ENCODE results near the gene TMEM258. TPM values are rescaled to one million over a fixed set of nuclear protein-coding genes. Genes with fewer than 3 reads are reported as not detected.
A peak's percentile ranks its signal among the peaks of the same experiment; 100 is the strongest.

TMEM258 gene
- total RNA-seq, 1 donor from 2014 or later: 162 TPM

DNA sequence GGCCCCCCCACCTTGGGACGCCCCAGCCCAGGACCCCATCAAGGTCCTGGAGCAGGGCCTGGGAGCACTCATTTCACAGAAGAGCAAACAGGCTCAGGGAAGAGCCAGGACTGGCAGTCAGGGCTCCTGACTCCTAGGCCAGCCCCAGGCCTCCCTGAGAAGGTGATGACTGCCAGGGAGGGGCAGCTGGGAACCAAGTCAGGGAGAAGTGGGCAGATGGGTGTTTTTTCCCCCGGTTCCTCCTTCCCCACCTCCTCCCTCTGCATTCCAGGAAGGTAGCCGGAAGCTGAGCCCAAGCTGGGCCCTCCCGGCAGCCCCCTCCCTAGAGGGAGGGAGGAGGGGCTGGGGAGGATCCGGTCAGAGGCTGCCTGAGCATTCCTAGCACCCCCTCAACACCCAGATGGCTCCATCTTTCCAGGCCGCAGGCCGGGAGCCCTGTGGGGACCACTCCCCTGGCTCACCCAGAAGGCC, 20.4 kb downstream of the TMEM258 start:
- Mint-ChIP-seq H3K4me1 (peaks cover 8% of the 10 kb centered on the region), H3K27me3 (ENCODE audit: low read depth) (no peaks in the 10 kb centered on the region), H3K9me3 (no peaks in the 10 kb centered on the region), H3K27ac (ENCODE audit: unreplicated experiment) (no peak overlapping the region), H3K4me3 (no peak overlapping the region), H3K36me3 (ENCODE audit: low read depth) (no peaks in the 10 kb centered on the region)
- no peak for DNase-seq (ENCODE audit: low read depth, low spot score)
- TF ChIP-seq, protein P1, sequence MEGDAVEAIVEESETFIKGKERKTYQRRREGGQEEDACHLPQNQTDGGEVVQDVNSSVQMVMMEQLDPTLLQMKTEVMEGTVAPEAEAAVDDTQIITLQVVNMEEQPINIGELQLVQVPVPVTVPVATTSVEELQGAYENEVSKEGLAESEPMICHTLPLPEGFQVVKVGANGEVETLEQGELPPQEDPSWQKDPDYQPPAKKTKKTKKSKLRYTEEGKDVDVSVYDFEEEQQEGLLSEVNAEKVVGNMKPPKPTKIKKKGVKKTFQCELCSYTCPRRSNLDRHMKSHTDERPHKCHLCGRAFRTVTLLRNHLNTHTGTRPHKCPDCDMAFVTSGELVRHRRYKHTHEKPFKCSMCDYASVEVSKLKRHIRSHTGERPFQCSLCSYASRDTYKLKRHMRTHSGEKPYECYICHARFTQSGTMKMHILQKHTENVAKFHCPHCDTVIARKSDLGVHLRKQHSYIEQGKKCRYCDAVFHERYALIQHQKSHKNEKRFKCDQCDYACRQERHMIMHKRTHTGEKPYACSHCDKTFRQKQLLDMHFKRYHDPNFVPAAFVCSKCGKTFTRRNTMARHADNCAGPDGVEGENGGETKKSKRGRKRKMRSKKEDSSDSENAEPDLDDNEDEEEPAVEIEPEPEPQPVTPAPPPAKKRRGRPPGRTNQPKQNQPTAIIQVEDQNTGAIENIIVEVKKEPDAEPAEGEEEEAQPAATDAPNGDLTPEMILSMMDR (conservative IDR thresholded peaks at IDR 0.05): no peak

DNA sequence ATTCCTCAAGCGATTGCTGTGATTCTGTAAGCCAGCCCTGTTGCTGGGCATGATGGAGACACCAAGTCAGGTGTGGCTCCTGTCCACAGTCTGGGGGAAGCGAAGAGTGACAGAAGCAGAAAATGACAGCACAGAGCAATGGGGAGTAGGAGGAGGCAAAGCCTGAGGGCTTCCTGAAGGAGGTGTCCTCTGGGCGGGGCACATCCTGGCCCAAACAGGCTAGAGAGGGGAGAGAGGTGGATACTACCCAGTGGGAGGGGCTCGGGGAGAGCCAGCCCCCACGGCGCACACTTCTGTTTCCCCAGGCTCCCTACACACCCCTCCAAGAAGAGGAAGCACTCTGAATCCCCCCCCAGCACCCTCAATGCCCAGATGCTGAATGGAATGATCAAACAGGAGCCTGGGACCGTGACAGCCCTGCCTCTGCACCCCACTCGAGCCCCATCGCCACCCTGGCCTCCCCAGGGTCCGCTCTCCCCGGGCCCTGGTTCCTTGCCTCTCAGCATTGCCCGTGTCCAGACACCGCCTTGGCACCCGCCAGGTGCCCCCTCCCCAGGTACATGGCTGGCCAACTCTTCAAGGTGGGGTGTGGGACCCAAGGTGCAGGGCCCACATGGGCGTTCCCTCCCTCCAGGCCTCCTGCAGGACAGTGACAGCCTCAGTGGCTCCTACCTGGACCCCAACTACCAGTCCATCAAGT, 21.1 kb downstream of the TMEM258 start:
- no peak overlapping the region for H3K4me3 Mint-ChIP-seq
- no peaks in the 10 kb centered on the region for H3K27me3 Mint-ChIP-seq (ENCODE audit: low read depth)
- H3K27ac Mint-ChIP-seq (ENCODE audit: unreplicated experiment): no peak overlapping the region
- DNase-seq (ENCODE audit: low read depth, low spot score): no peak
- H3K36me3 Mint-ChIP-seq (ENCODE audit: low read depth): no peaks in the 10 kb centered on the region
- TF ChIP-seq, protein P1 (conservative IDR thresholded peaks at IDR 0.05): no peak
- peaks cover 8% of the 10 kb centered on the region for H3K4me1 Mint-ChIP-seq
- no peaks in the 10 kb centered on the region for H3K9me3 Mint-ChIP-seq

DNA sequence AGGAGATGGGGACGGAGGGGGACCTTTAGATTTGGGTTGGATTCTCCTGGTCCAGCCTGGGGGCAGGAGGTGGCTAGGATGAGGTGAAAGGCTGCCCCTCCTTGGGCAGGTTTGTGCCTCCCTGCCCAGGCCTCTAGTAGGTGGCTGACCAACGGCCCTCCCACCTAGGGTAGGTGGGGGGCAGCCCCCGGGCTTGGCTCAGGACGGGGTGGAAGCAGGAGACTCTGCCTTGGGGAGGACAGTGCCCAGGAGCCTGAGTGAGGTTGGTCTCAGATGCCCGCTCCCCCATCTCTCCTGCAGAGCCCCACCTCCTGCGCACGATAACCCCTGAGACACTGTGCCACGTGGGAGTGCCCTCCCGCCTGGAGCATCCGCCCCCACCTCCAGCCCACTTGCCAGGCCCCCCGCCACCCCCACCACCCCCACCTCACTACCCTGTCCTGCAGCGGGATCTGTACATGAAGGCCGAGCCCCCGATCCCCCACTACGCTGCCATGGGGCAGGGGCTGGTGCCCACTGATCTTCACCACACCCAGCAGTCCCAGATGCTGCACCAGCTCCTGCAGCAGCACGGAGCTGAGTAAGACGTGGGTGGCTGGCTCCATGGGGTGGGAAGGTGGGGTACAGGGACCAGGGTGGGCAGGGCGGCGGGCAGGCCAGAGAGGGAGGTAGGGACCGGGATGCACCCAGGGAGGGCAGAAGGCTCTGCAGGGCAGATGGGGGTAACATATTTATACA, 22.3 kb downstream of the TMEM258 start:
- Mint-ChIP-seq H3K36me3 (ENCODE audit: low read depth) (no peaks in the 10 kb centered on the region), H3K27ac (ENCODE audit: unreplicated experiment) (no peak overlapping the region), H3K27me3 (ENCODE audit: low read depth) (no peaks in the 10 kb centered on the region), H3K9me3 (no peaks in the 10 kb centered on the region), H3K4me1 (peaks cover 8% of the 10 kb centered on the region), H3K4me3 (no peak overlapping the region)
- TF ChIP-seq, protein P1 (conservative IDR thresholded peaks at IDR 0.05): no peak
- no peak for DNase-seq (ENCODE audit: low read depth, low spot score)

DNA sequence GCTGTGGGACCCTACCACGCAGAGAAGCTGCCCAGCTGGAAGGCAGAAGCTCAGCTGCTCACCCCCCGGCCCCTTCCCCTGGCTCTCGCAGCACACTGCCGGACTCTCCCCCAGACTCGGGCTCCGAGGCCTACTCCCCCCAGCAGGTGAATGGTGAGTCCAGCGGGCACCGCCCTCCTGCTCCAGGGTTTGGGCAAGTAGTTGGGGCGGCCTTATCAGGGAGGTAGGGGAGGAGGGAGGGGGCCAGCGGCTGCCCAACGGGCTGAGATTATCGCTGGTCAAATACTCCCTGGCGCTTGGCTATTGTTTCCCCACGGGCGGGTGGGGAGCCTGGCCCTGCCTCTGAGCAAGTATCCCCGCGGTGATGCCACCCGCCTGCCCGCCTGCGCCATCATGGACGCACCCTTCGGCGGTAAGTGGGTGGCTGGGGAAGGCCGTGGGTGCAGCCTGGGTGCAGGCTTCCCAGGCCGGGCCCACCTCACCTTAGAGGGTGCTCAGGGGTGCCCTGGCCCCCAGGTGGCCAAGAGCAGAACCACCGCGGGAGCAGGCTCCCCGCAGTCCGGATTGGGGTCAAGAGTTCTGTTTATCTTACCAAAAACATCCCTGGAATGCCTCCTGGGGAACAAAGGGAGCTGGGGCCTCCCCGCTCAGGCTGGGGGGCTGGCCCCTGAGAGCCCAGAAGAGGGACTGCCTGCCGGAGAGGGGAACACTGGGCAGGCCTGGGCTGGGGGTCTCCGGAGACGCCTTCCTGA, 23.1 kb downstream of the TMEM258 start:
- H3K27me3 Mint-ChIP-seq (ENCODE audit: low read depth): no peaks in the 10 kb centered on the region
- H3K27ac Mint-ChIP-seq (ENCODE audit: unreplicated experiment): no peak overlapping the region
- TF ChIP-seq, protein P1 (conservative IDR thresholded peaks at IDR 0.05): peak; percentile 45
- DNase-seq (ENCODE audit: low read depth, low spot score): no peak
- no peaks in the 10 kb centered on the region for H3K9me3 Mint-ChIP-seq
- H3K36me3 Mint-ChIP-seq (ENCODE audit: low read depth): no peaks in the 10 kb centered on the region
- H3K4me3 Mint-ChIP-seq: no peak overlapping the region
- H3K4me1 Mint-ChIP-seq: peaks cover 8% of the 10 kb centered on the region

DNA sequence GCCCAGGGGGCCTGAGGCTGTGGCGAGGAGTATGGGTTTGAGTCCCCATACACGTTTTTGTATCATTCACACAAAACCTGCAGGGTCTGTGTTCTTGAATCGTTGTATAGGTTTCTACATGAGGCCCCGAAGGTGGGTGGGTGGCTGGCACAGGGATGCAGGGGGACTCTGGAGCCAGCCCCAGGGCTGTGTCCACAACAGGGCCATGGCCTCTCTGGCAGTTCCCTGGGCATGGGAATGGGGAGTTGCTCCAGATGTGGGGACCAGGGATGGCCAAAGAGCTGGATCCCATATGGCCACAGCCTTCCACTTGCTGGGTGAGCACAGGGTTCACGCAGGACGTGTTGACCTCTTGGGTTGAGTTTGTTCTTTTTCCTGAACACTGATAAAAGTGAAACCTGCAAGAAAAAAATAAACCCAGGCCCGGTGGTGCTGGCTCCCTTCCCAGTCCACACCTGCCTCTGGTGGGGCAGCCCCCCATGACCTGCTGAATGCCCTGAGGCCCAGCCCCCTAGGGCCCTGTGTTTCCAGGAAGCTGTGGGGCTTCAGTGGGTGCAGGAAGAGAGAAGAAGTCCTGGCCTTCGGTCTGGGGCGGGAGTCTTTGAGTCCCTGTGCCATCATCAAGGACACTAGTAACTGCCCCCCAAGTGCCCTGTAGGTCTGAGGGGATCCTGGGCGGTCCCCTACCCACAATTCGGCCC, 23.9 kb downstream of the TMEM258 start:
- H3K27ac Mint-ChIP-seq (ENCODE audit: unreplicated experiment): no peak overlapping the region
- H3K4me3 Mint-ChIP-seq: no peak overlapping the region
- H3K4me1 Mint-ChIP-seq: peaks cover 8% of the 10 kb centered on the region

More for the DNA sequence above, 23.9 kb downstream of the TMEM258 start:
- TF ChIP-seq, protein P1 (conservative IDR thresholded peaks at IDR 0.05): no peak
- no peaks in the 10 kb centered on the region for H3K27me3 Mint-ChIP-seq (ENCODE audit: low read depth)
- H3K9me3 Mint-ChIP-seq: no peaks in the 10 kb centered on the region
- no peaks in the 10 kb centered on the region for H3K36me3 Mint-ChIP-seq (ENCODE audit: low read depth)
- no peak for DNase-seq (ENCODE audit: low read depth, low spot score)
